AG08396 (cell line): ENCODE measurements around the gene SDHD.
A peak's percentile ranks its signal among the peaks of the same experiment; 100 is the strongest.

Source experiments
- DNase-seq: peaks from one replicate; pipeline ENCODE4 v3.0.0; 2012; ENCODE audit warnings: low spot score, mixed read lengths

SDHD gene

DNA sequence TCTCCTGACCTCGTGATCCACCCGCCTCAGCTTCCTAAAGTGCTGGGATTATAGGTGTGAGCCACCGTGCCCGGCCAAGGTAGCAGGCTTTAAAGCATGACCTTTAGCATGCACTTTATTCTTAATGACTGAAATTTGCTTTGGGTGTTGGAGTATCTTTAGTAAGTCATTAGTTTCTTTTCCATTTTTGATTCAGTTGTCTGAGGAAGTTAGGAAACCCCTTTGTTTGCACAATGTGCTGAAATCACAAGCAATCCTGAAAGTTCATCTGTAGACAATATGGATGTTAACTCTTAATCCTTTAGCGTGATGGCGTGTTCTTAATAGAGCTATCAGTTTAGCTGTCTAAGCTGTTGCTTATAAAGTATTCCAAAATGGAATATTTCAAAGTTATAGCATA, 16.8 kb downstream of the SDHD start:
- no peak for DNase-seq

DNA sequence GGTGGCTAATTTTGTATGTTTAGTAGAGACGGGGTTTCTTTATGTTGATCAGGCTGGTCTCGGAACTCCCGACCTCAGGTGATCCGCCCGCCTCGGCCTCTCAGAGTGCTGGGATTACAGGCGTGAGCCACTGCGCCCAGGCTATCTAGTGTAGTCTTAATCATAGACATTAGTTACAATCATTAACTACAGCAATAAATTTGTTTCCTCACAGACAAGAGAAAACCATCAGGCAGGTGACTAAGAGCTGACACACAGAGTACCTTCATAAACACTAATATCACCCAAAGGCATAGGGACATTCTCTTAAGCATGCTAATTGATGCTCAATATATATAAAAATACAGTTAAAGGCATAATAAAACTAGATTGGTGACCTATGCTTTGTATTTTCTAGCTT, 19.4 kb downstream of the SDHD start:
- DNase-seq: no peak

DNA sequence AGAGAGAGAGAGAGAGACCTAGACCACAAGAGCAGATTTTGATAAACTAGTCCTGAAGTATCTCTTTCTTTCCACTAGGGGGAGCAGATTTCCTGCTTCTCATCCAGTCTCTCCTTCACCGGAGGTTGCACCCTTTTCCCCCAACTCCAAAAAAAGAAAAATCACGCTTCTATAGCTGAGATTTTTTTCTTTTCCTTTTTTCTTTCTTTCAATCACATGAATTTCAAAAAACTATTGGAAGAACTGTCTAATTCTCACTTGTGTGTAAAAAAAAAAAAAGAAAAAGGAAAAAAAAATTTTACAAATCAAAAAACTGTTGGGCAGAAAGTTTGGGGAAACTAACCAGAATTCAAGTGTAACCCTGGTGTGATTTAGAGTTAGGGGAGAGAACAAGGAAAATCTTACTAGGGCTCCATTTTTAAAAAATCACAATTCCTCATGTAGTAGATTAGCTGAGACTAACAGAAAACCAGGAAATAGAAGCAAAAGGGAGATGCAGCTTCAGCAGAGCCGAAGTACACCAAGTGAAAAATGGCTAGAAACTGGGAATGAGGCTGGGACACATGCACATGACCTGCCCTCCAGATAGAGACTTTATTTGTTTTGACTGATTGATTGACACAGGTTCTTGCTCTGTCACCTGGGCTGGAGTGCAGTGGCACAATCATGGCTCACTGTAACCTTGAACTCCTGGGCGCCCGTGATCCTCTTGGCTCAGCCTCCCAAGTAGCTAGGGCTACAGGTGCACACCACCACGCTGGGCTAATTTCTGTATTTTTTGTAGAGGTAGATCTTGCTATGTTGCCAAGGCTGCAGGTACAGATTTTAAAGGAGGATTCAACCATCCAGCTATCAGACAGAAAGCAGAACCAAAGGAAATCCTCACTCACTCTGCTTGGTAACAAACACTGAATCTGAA, 27.1 kb downstream of the SDHD start:
- peak; percentile 53 for DNase-seq

DNA sequence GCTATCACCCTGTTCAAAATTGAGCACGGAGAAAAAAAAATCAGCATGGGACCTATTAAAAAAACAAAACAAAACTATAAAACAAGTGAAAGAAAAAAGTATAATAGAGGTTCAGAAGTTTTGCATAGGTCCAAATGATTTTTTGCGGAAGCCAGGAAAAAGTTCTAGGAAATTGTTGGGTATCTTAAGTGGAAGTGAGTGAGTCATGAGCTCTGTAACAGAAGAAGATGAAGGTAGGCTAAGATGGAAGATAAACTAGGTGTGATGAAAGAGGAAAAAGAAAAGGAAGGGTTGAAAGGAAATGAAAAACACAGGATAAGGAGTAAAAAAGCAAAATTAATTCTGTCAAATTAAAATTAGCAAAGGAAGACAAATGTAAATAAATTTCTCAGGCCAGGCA, 27.8 kb downstream of the SDHD start:
- DNase-seq: no peak

DNA sequence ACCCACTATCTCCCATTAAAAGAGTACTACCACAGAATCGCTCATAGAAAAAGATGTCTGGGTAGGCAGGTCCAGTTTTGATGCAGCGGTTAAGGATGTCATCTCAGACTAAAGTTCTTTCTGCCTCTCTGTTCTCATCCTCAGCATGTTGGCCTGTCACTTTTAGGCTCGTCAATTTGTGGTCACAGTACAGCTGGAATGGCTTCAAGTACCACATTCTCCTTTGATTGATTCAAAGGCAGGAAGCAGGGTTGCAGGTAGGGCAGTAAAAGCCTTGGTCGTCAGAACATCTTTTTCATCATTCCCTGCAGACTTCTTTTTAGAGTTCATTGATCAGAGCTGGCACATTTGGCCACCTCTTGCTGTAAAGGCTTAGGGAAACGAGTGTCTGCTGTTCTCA, 28.7 kb downstream of the SDHD start:
- DNase-seq: no peak

DNA sequence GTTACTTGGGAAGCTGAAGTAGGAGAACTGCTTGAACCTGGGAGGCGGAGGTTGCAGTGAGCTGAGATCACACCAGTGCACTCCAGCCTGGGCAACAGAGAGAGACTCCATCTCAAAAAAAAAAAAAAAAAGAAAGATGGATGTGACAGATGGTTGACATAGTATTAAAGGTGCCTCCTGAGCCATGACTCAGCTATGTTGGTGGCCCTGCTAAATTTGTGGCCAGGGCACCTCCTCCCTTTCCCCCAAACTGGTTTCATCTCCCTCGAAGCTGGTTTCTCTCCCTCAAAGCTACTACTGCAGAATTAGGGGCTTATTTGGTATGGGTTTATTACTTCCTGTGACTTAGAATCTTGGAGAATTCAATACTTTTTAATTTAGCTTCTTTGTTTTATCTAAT, 31.5 kb downstream of the SDHD start:
- DNase-seq: no peak

DNA sequence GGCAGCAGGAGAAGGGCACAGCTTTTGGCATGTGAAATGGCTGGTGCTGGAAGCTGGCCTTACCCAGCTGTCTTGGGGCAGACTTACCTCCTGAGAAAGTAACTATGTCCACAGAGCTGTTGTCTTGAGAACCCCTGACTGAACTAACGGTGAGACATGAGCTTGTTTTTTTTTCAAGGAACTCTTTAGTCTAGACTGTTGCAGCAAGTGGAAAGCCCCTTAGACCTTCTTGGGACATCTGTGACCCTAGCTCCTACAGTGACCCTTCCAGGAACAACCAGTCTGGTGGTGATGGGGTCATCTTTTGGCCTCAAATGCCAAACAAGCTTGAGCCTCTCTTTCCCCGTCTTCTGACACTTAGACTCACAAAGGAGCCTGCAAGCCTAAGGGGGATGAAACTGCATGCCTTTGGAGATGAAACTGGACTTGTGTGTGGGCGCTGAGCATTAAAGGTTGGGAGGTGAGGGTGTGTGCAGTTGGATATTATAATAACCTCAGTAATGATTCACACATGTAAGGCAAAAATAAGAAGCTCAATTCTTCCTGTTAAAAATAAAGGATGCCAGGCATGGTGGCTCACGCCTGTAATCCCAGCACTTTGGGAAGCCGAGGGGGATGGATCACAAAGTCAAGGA, 35.4 kb downstream of the SDHD start:
- no peak for DNase-seq

DNA sequence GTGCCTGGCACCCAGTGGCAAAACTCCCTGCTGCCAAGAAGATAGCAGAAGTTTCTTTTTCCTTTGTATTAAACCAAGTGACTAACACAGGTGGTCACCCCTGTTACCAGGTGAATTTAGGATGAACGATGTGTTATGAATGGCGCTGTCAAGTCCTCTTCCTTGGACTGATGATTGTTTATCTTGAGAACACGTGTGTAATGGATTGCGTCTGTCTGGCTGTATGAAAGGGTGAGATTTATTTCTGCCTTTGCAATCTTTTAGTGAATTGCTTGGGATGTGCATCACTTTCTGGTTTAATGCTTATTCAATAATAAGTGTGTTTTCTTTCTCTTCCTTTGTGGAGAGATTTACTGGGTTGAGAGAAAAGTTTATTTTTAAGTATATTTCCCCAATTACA, 36.5 kb downstream of the SDHD start:
- DNase-seq: no peak

DNA sequence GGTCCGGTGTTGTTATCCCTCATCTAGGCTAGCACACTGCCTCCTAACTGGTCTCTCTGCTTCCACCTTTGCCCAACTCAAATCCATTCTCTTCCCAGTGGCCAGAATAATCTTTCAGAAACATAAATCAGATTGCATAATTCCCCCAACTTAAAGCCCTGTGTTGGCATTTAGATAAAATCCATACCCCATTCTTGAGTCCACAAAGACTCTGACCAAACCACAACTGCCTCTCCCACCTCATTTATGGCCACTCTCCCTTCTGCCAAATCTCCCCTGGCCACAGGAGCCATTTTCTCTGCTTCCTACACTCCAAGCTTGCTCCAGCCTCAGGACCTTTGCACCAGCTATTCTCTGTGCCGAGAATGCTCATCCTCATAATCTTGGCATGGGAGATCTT, 40.4 kb downstream of the SDHD start:
- no peak for DNase-seq

DNA sequence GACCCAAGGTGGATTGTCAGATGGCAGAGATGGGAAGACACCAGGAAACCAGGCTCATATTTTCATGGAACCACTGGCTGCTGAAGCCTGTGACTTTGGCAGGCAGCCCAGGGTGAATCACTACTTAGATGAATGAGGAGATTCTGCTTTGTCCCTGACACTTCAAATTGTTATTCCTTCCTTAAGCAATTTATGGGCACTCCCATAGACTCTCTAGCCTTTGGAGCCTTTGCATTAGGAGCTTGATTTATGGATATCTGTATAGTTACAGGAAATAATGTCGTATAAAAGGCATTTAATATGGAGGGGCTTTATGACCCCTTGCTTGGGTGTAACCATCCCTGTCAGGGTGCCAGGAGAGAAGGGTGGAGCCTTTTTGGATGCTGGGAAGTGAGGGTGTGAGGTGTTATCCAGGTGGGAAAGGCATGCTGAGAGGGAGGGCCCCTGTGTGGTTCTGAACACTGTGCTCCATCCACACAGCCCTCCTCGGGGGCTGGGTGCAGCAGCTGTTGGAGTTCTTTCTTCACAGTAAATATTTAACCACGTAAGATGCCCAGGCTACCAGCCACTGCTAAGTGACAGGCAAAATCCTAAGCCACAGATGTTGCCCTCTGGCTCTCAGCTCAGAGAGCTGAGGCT, 41.9 kb downstream of the SDHD start:
- peak; percentile 67 for DNase-seq

DNA sequence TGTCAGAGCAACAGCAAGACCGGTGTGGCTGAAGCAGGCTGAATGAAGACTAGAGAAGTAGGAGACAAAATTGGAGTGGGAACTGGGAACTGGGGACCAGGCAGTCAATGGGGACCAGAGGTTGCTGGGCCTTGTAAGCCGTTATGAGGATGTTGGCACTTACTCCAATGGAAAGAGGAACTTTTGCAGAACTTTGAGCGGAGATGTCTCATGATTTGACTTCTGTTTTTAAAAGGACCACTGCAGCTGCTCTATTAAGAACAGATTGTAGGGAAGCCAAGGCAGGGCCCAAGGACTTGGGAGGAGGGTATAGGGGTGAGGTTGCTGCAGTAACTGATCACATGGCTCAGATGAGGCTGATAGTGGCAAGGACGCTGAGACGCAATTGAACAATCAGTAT, 43.0 kb downstream of the SDHD start:
- no peak for DNase-seq

DNA sequence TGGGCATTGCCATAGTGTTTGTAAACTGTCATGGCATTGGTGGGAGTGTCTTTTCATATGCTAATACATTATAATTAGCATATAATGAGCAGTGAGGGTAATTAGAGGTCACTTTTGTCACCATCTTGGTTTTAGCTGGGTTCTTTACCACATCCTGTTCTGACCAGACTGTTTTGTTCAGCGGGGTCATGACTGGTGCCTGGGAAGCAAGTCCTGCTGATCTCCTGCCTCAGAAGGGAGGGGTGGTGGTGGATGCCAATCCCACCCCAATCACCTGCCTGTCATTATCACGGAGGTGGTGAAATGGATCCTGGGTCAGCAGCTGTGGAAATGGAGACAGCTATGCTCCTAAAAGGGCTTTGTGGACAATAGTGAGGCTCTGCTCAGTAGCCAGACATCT, 46.1 kb downstream of the SDHD start:
- DNase-seq: no peak

DNA sequence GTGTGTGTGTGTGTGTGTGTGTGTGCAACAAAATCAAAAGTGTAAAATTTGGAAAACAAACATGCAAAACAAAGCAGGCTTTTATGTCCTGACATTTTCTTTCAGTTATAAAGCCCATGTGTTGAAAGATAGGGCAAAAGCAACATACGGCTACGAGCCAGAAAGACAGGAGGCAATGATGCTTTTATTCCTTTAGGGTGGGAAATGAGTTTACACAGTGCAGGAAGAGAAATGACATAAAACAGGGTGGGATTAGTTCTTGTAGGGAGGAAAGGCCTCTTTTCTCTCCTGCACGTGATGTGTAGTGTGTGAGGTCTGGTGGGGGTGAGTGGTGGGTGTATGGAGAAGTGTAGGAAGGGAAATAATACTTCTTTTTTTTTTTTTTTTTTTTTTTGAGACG, 47.8 kb downstream of the SDHD start:
- DNase-seq: no peak

DNA sequence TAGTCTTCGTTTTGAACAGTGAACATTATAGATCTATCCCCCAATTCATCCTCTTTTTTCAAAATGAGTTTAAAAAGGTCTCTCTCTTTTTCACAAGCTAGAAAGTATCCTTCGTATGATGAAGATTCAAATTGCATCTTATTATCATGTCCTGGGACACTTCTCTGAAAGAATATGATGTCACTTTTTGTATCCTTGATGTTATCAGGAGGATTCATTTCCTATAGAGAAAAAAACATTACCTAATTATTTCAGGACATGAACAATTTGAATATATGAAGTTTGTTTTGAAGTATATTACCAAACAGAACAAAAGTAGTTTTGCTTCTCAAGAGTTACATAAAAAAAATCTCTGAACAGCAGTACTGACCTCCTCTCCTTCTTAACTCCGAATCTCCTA, 56.9 kb downstream of the SDHD start:
- no peak for DNase-seq
